8988T (cell line): Measurements from ENCODE around the gene CPXM1.
"Not testable (repeated sequence)": the region's sequence is repeated elsewhere in the genome, so short reads cannot be mapped to it uniquely, and the experiment has no call there.

ENCODE experiments used
- DNase-seq: peaks from one replicate; pipeline ENCODE4 v3.0.0; 2011

The CPXM1 gene

DNA sequence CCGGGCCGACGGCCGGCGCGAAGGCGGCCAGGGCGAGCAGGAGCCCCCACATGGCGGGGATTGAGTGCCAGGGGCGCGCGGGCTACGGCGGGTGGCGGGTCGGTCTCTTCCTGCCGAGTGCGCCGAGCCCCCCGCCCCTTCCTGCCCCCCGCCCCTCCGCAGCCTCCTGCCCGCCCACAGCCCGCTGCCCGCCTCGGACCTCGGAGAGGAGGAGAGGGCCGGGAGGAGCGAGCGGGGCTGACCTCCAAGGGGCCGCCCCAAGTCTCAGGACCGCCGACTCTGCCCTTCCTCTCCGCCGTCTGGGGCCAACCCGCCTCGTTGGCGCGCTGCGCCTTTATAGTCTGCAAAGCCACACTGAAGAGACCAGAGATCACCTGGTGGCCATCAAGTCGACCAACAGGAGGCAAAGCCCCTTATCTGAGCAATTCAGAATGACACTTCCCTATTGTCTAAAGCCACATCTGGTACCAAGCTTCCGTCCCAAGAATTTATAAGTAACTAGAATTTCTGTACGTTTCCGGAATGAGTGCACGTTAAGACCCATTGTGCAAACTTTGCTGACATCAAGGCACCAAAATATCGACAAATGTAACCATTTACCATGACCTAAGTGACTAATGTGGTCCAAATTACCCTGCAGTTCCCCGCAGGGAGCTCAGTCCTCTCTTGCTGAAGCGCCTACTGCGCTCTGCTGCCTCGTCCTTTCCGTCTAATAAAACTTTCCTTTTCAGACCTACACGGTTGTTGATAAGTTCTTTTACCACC is at the start of gene CPXM1:
TSS of gene CPXM1 (minus strand) at position 107 of the 765 bp plus-strand sequence. CDS start at position 52, 55 bp downstream.
- DNase-seq = peak; percentile 15

DNA sequence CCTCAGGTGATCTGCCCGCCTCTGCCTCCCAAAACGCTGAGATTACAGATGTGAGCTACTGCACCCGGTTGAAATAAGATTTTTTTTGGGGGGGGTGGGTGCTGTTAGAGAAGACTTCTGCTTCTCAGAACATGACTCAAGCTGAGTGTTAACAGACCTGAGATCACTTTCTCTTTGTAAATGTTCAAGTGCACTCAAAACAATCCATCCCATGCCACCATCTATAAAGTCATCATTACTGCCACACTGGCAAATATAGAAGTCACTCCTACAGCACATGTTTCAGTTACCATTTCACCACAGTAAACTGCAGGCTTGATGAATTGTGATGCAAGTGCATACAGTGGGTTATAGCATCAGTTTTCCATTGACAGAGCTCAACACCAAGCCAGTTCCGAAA is 49.1 kb upstream of the CPXM1 start:
- no peak for DNase-seq

DNA sequence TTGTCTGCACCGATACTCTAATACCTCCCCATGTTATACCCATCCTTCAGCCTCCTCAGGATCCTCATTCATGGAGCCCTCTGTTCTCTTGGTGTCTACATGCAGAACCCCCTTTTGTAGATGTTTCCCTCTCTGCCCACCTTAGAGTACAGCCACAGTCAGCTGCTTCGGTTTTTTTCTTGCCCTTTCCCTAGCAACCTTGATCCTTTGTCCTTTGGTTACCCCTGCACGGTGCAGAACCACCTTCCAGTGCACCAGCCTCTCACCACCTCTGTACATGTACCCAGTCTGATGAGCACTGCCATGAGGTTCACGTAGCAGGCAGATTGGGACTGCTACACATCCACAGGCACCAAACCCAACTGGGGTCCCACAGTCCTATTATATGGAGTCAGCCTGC is 47.4 kb upstream of the CPXM1 start:
- DNase-seq = no peak

DNA sequence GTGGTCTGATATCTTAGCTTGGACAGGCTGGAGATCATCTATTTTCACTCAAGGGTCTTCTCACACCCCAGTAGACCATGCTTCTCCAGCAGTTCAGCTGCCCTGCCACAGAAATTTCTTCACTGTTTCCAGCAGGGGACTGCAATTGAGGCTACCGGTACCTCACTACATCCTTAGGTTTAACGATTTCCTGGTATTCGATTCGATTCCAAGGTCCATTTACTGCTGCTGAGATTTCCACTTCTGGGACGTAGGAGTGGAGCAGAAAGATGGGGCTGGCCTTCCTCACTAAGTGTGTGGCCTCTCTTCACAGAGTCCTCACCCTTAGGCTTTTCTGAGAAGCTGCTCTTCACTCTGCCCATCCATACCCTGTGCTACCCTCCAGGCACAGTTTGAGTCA is 46.3 kb upstream of the CPXM1 start:
- DNase-seq = no peak

DNA sequence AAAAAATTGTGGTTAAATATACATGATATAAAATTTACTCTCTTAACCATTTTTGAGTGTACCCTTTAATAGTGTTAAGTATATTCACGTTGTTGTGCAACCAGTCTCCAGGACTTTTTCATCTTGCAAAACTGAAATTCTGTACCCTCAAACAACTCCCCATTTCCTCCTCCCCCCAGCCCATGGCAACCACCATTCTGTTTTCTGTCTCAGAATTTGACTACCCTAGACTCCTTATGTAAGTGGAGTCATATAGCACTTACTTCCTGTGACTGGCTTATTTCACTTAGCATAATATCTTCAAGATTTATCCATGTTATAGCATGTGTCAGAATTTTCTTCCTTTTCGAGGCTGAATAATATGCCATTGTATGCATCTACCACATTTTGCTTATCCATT is 45.2 kb upstream of the CPXM1 start:
- DNase-seq = no peak

DNA sequence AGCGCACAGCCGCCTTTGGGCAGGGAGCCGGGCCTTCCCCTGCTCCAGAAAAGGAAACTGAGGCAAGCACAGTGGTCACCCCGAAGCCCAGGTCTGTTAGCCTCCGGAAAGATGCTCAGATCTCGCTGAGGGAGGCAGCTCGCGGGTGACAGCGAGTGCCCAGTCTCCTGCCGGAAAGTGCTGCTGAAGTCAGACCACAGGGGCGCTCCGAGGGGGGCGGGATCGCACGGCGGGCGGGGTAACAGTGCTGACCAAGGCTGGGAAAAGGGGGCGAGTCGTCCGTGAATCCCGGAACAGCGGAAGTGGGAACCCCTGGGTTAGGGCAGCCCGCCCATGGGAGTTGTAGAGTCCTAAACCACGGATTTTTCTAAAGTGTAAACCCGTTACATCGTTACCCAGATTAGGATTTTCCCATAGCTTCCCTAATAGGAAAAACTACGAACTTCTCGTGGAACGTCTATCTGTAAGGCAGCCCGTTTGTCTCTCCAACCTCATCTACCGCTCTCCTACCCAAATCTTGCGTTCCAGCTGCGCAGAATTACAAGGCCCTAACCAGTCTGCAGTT is 40.6 kb upstream of the CPXM1 start:
- peak; percentile 81 for DNase-seq

DNA sequence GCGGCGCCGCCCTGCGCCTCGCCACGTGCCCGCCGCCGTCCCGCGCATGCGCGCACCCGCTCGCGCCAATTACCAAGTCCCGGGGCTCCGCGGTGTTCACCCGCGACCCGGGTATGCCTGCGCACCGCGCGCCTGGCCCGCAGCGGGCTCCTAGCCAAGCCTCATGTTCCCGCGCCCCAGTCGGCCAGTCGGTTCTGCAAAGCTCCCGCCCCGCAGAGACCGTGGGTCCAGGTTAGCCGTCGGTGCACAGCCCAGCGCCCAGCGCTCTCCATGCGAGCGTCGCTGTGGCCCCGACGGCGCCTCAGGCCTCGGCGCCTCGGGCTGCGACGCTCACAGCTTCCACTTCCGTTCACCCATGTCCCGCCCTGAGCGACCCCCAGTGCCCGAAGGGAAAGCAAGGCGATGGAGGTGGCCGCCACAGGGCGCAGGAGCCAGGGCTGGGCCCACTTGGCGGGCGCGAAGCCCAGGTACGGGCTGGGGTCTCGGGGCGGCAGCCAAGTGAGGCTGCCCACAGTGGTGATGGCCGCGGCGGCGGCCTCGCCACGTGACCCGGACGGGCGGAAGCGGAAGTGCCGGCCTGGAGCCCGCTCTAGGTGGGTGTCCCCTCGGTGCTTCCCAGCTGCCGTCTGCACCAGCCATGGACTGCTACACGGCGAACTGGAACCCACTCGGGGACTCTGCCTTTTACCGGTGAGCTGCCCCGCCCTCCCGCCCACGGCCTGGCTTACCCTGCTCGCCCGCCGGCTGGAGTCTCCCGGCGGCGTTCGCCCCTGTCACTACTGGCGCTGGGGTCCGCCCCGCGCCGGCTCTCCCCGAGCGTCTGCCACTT is 39.9 kb upstream of the CPXM1 start, which contains the start of the genes PCED1A and VPS16:
TSS of gene PCED1A (minus strand) at position 518 of the 829 bp plus-strand sequence. CDS start 743 bp downstream, outside the sequence.
TSS of gene VPS16 (plus strand) at position 608 of the 829 bp plus-strand sequence. CDS start at position 638, 30 bp downstream.
- DNase-seq = peak; percentile 100

DNA sequence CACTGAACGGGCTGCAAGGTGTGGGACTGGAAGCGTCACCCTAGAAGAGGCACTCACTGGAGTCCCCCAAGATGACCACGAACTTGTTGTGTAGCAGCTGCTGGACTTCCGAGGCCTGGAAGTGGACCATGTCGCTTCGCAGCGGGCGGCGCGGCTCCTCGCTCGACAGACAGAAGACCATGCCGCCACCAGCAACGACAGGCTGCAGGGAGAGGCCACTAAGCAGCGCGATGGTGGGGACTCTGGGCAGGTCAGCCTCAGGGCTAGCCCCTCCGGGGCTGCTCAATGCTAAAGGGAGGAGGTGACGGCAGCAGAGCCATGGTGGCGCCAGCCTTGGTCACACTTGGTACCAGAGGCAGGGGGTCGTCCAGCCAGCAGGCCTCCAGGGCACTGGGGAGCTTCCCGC is 39.3 kb upstream of the CPXM1 start:
- no peak for DNase-seq

DNA sequence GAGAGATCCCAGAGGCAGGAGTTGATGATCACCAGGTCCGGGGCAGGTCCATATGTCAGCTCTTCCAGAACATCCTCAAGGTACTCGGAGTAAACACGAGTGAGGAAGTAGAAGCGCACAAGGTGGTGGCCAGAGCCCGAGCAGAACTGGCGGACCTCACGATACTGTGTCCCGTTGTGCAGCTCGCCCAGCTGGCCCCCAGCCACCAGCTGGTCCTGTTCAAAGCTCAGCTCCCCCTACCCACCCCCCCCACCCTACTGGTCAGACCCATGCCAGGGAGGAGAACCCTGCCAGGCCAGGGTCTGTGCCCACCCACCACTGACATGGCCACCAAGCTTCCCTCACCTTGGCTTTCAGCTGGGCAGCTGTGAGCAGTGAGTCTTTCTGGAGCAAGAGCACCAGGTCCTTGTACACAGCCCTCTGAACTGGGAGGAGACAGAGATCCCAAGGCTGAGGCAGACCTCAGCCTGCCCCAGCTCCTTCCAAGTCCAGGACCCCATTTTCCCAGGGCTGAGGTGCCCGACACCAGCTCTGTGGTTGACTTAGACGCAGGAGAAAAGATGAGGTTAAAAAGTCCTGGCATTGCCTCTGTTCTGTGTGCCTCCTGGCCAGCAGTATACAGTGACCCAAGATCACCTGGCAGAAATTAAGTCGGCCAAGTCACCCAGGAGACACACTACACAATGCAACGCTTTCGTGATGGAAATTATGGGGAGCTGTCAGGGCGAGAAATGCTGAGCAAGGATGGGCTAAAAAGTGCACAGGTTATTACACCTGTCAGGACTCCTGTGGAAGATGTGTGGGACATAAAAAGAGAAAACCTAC is 38.6 kb upstream of the CPXM1 start:
- DNase-seq = no peak

DNA sequence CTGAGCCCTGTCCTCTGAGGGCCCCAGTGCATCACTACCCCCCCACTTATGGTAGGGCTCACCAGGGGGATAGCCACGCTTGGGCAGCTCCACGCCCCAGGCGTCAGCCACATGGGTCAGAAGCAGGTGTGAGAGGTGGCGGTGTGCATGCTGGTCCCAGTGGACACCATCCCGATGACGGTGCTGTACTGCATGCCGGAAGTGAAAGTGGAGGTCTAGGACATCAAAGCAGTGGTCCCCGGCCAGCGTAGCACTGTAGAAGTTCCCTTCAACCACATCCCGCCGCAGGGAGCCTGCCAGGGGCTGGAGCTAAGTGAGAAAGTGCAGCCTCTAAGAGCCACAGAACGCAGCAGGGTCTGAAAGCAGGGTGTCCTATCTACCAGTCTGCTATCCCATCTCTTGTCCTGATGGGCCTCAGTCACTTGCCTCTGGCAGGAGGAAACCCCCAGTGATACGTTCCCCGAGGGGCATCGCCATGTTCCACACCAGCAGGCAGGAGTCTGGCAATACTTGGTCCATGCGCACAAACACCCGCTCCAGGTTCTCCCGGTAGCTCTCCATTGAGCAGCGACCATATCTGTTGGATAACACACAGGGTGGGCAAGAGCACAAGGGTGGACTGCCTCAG is 37.9 kb upstream of the CPXM1 start:
- no peak for DNase-seq

DNA sequence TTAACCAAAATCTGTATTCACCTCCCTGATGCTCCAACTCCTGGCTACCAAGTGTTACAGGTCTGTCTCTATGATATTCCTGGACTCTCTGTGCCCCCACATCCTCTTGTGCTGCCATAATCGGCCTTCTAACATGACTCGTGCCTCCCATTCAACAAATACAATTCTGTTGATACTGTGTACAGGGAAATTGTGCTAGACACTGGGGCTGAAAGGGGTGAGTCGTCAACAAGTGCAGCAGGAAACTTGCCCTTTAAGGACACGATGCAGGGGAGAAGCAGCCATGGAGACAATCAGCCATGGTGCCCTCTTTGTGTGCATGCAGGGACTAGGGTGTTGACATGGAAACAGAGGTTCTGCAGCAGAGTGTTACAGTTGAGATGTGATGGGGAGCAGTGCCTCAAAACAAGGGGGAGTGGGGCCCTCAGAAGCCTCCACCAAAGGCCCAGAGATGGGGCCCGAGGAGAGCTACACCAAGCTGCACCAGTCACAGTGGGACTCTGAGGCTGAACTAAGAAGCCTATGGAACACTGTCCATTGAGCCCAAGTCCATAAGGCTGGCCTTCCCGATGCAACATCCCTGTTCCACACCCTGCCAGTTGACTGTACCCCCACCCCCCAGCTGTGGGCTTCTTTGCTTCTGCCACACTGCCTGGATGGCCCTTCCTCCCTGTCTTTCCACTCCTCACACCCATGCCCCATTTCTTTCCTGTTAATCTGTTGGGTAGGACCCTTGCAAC is 37.0 kb upstream of the CPXM1 start:
- DNase-seq = no peak

DNA sequence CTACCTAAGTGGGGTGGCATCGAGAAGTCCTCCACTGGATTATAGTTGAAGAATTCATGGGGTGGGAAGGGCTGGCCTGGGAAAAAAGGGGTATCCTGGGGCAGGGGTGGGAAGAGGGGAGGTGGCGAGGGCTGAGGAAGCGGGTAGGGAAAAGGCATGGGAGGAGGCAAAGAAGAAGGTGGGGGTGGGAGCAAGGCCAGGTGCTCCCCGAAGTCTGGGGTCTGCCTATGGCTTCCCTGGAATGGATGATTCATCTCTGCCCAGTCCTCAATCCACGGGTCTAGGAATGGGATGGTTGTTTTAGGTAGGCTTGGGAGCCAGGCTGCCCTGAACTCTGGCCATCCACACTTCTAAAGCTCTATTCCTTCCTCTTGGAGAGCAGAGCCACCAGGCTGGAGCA is 35.6 kb upstream of the CPXM1 start:
- no peak for DNase-seq

DNA sequence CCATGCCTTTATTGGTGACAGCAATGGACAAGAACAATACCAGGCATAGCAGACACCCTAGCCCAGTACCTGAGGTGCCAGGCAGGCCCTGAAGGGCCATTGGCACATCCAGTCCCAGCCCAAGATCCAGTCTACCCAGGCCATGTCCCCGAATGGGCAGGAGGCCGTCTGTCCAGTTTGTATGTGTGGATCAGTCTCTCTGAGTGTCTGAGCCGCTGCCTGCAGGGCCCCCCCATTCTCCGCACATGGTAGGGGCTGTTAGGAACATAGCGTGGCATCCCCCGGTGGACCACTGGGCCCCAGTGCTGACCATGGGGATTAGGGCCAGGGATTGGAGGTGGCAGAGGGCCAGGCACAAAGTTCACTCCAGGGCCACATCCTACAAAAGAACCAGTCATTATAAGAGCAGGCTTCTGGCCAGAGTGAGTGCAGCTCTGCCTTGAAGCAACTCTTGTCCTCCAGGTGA is 34.9 kb upstream of the CPXM1 start:
- DNase-seq = no peak

DNA sequence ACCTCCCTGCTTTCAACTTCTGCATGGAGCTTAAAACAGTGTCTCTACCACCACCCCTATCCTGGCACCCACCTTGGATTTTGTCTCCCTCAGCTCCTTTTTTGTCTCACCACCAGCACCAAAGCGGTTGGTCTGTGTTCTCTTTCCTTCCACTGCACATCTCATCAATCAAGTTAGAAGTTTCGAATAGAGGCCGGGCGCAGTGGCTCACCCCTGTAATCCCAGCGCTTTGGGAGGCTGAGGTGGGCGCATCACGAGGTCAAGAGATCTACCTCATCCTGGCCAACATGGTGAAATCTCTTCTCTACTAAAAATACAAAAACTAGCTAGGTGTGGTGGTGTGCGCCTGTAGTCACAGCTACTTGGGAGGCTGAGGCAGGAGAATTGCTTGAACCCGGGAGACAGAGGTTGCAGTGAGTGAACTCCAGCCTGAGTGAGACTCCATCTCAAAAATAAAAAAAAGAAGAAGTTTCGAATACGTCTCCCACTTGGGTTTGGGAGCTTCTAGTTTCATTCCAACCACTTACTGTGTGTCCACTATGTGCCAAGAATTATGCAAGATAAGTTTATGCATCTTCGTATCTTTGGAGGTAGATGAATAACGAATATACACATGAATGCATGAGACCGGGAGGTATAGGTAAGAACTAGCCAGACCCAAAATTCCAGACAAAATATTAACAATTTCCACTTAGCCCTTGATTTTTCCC is 34.1 kb upstream of the CPXM1 start:
- no peak for DNase-seq

DNA sequence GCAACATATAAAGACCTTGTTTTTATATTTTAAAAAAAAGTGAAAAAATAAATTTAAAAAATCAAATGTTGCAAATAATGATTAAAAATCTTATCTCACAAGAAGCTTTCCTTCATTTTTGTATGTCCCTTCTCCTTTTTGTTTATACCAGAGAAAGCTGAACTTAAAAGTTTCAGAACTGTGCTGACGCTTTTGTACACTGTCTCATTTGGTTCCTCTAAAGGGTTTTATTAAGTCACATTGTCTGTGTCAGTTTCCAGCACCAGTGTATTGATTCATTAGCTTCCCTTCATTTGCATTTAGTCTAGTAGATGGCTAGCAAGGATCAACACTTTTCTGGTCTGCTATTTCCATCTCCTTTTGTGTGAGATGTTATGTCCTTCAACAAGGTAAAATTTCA is 33.3 kb upstream of the CPXM1 start:
- no peak for DNase-seq

DNA sequence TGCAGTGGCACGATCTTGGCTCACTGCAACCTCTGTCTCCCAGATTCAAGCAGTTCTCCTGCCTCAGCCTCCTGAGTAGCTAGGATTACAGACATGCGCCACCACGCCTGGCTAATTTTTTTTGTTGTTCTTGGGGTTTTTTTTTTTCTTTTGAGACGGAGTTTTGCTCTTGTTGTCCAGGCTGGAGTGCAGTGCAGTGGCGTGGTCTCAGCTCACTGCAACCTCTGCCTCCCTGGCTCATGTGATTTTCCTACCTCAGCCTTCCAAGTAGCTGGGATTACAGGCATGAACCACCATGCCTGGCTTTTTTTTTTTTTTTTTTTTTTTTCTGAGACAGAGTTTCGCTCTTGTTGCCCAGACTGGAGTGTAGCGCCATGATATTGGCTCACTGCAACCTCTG is 30.8 kb upstream of the CPXM1 start:
- DNase-seq = not testable (repeated sequence)

DNA sequence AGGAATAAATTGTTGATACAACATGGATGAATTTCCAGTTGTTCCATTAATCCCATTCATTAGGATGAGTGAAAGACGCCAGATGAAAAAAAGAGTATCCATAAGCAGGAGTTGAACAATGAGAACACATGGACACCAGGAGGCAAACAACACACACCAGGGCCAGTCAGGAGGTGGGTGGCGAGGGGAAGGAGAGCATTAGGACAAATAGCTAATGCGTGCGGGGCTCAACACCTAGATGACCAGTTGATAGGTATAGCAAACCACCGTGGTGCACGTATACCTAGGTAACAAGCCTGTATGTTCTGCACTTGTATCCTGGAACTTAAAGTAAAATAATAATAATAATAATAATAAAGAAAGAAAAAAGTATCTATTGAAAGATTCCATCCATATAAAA is 28.9 kb upstream of the CPXM1 start:
- DNase-seq = no peak

DNA sequence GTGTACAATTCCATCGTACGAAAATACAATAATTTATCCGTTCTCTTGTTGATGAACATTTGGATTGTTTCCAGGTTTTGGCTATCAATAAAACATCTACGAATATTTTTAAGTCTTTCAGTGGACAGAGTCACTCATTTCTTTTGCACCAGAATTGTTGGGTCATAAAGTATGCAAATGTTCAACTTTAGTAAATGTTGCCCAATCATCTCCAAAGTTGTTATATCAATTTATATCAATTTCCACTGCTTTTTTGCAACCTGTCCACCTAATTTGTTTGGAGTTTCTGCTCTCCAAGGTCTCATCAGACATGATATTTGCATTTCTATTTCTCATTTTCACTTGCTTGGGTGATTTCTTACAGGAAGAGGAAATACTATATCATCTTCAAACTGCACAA is 26.2 kb upstream of the CPXM1 start:
- DNase-seq = no peak

DNA sequence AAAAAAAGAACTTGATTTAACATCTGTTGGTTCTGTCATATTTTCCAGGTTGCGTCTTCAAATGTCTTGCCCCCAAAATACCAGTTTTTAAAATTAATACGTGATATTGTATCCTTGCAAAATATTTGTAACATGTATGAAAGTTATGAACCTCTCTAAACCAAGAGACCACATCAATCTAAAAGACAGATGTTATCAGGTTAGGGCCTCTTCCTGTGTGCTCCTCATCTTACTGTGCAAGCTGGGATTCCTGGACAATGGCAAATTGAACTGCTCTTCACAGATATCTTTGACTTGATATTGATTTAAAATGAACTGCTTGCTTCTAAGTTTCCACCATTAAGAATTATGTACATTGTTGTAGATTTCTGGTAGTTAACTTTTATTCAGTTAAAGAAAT is 25.3 kb upstream of the CPXM1 start:
- no peak for DNase-seq

DNA sequence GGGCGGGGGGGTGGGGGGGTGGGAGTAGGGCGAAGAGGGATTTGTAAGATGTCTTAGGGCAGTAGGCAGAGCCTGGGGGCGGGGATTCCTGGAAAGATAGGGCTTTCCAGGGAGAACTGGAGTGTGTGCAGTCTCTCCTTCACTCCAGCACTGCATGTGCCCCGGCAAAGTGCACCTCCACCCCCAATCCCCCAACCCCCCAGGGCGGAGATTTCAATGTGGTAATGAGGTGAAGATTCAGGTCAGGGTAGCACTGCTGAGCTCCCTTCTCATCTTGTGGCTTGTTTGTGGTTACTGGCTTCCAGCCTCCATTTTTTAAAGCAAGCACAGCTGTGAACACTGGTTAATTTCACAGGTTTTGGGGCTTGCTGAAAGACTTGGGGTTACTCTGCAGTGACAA is 21.6 kb upstream of the CPXM1 start:
- peak; percentile 23 for DNase-seq
